Measurements from ENCODE around the gene EIF3D. TPM values are rescaled to one million over a fixed set of nuclear protein-coding genes. Genes with fewer than 3 reads are reported as not detected.

EIF3D gene
- total and polyA plus RNA-seq, 9 of the 15 experiments (the other 6 are each of a cell fraction or from before 2014, with no cell fraction given): 191 to 422 (median 279) TPM

GRCh38 chr22:36491155-36491554 is 37.8 kb downstream of the EIF3D start:
- Histone ChIP-seq H3K9me1 (ENCODE audit: control insufficient read depth, insufficient read depth, low read length) (no peaks in the 10 kb centered on the region), H3K79me2 (ENCODE audit: control insufficient read depth, insufficient read depth, low read length) (no peaks in the 10 kb centered on the region), H3K36me3 (ENCODE audit: control insufficient read depth, insufficient read depth, low read length) (peaks cover 69% of the 10 kb centered on the region; the same call in 2 of the 3 replicates), H3K27ac (ENCODE audit: extremely low read depth, low read depth, low read length) (no peak overlapping the region), H3K9ac (ENCODE audit: insufficient read depth in 1 of 2, low read depth in 2 of 2, low read length in 2 of 2) (no peak overlapping the region), H2AFZ (ENCODE audit: low read depth, low read length) (no peak overlapping the region), H3K9me3 (replicated peaks; ENCODE audit: control insufficient read depth, insufficient read depth, low read depth, low read length) (peaks cover 8% of the 10 kb centered on the region), H3K27me3 (ENCODE audit: control insufficient read depth in 2 of 2, insufficient read depth in 2 of 2, low read length in 2 of 2) (no peaks in the 10 kb centered on the region), H3K4me3 (no peak overlapping the region), H3K4me2 (ENCODE audit: insufficient read depth, low read length) (no peak overlapping the region), H3K4me1 (replicated peaks in 1 of 2; ENCODE audit: control insufficient read depth in 2 of 2, insufficient read depth in 2 of 2, low read length in 2 of 2) (peaks cover 0 to 3% of the 10 kb centered on the region in 2 experiments; a peak in 1 of 5 replicates), H4K20me1 (replicated peaks; ENCODE audit: control insufficient read depth, insufficient read depth, low read length) (no peaks in the 10 kb centered on the region)
- intact Hi-C loops (cut with micrococcal nuclease) (no loop called here), in situ Hi-C loops (cut with MboI) (no loop called here)
- ATAC-seq: no peak
- CTCF ChIA-PET (ENCODE audit: low intra/inter-chr PET ratio): no interaction called here
- DNase-seq (ENCODE audit: extremely low read depth in 1 of 4, low spot score in 3 of 4): no peak
- no peak for FAIRE-seq
- no TSS peak for BruUV-seq (replicated peaks)
- POLR2A ChIA-PET: interaction anchor here (0.6 to 1.9 kb wide), 3 partner anchors 38 to 252 kb away, joined by 3 to 6 read pairs (median 4); partner anchors contain the start of genes APOL2 and EIF3D
- WGBS (ENCODE audit: insufficient coverage, low coverage, missing lambda C conversion rate): 95% methylated on average over 3 of the region's 7 CpGs
- TF ChIP-seq, protein P1, sequence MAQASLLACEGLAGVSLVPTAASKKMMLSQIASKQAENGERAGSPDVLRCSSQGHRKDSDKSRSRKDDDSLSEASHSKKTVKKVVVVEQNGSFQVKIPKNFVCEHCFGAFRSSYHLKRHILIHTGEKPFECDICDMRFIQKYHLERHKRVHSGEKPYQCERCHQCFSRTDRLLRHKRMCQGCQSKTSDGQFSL (CRISPR knock-in tag; IDR thresholded peaks at IDR 0.05): no peak
- TF ChIP-seq, protein P1 (tag; IDR thresholded peaks at IDR 0.05): no peak
- TF ChIP-seq, protein P2, sequence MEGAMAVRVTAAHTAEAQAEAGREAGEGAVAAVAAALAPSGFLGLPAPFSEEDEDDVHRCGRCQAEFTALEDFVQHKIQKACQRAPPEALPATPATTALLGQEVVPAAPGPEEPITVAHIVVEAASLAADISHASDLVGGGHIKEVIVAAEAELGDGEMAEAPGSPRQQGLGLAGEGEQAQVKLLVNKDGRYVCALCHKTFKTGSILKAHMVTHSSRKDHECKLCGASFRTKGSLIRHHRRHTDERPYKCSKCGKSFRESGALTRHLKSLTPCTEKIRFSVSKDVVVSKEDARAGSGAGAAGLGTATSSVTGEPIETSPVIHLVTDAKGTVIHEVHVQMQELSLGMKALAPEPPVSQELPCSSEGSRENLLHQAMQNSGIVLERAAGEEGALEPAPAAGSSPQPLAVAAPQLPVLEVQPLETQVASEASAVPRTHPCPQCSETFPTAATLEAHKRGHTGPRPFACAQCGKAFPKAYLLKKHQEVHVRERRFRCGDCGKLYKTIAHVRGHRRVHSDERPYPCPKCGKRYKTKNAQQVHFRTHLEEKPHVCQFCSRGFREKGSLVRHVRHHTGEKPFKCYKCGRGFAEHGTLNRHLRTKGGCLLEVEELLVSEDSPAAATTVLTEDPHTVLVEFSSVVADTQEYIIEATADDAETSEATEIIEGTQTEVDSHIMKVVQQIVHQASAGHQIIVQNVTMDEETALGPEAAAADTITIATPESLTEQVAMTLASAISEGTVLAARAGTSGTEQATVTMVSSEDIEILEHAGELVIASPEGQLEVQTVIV (CRISPR knock-in tag; IDR thresholded peaks at IDR 0.05; ENCODE audit: borderline replicate concordance): no peak
- TF ChIP-seq TFAM (CRISPR knock-in tag; conservative IDR thresholded peaks at IDR 0.05) (no peak), ARID4B (CRISPR knock-in tag; IDR thresholded peaks at IDR 0.05) (no peak), ID3 (CRISPR knock-in tag; IDR thresholded peaks at IDR 0.05) (no peak), ID3 (tag; IDR thresholded peaks at IDR 0.05) (no peak), ZFPM2 (CRISPR knock-in tag; IDR thresholded peaks at IDR 0.05) (no peak), SETDB1 (IDR thresholded peaks at IDR 0.05; ENCODE audit: low read length) (no peak), MED1 (CRISPR knock-in tag; IDR thresholded peaks at IDR 0.05; ENCODE audit: borderline replicate concordance) (no peak), NCOA4 (IDR thresholded peaks at IDR 0.05; ENCODE audit: partially characterized antibody) (no peak), PHB2 (IDR thresholded peaks at IDR 0.05; ENCODE audit: low read depth) (no peak), CEBPG (CRISPR knock-in tag; IDR thresholded peaks at IDR 0.05) (no peak), CEBPG (tag; conservative IDR thresholded peaks at IDR 0.05 in 1 of 2, IDR thresholded peaks at IDR 0.05 in 1 of 2) (no peak)
- TF ChIP-seq, protein P3, sequence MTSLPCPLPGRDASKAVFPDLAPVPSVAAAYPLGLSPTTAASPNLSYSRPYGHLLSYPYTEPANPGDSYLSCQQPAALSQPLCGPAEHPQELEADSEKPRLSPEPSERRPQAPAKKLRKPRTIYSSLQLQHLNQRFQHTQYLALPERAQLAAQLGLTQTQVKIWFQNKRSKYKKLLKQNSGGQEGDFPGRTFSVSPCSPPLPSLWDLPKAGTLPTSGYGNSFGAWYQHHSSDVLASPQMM (CRISPR knock-in tag; IDR thresholded peaks at IDR 0.05): no peak

Data from K562 (cell line).